ENCODE results near the gene TEF. TPM values are rescaled to one million over a fixed set of nuclear protein-coding genes. Genes with fewer than 3 reads are reported as not detected.

TEF gene
- polyA plus RNA-seq, 1 experiment: 28.7 TPM

GRCh38 chr22:41447435-41448188 lies 65.9 kb downstream of the TEF start:
- ChIA-PET CTCF (interaction anchor here (0.6 to 3.6 kb wide), 5 partner anchors 13 to 160 kb away, joined by 3 to 29 read pairs (median 4); no protein-coding TSS in a partner anchor), POLR2A (interaction anchor here (0.9 kb wide), 1 partner anchor 21 kb away, joined by 5 read pairs; the partner anchor contains the start of genes ACO2 and PHF5A)
- peaks cover 2% of the 10 kb centered on the region for H3K36me3 ChIP-seq (ENCODE audit: control insufficient read depth, insufficient read depth, low read length)
- no peak for DNase-seq (ENCODE audit: low read depth)
- TF ChIP-seq CTCF (IDR thresholded peaks at IDR 0.05; ENCODE audit: insufficient read depth, low read depth, low read length): no peak
- no peaks in the 10 kb centered on the region for H3K27me3 ChIP-seq (ENCODE audit: control insufficient read depth, insufficient read depth, low read length)
- H3K4me3 ChIP-seq (ENCODE audit: low read depth, low read length): peak overlapping the region; percentile 98

DNA sequence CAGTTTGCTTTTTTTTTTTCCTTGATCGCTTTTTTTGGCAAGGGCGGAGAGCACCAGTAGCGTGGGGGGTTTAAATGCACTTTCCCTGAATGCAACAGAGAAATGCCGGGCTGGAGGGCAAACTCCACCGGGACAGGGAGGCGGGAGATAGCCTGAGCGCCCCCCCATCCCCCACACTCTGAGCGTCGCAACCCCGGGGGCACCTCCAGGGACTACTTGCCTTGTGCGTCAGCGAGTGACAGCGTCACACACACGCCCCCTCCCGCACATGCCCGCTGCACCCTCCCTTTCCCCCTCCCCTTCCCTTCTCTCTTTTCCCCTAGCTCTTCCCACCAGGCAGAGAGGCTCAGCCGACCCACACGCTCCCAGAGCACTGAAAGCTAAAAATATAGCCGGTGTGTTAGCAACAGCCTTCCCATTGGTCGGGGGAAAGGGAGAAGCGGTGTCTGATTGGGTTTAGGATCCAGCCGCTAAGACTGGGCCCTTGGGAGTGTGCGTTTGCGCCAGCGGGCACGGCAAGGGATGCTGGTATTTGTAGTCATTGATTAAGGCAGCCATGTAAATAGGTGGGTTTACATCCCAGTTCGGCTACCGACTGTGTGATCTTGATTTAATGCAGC lies 66.6 kb downstream of the TEF start:
- ChIA-PET POLR2A (interaction anchor here (0.6 to 0.9 kb wide), 3 partner anchors 20 to 152 kb away, joined by 5 to 11 read pairs (median 6); partner anchors contain the start of genes ACO2 and PHF5A), CTCF (interaction anchor here (0.6 to 1.9 kb wide), 7 partner anchors 12 to 307 kb away, joined by 3 to 8 read pairs (median 4); partner anchors contain the start of genes ACO2 and PHF5A)
- Histone ChIP-seq H3K27me3 (ENCODE audit: control insufficient read depth, insufficient read depth, low read length) (no peaks in the 10 kb centered on the region), H3K36me3 (ENCODE audit: control insufficient read depth, insufficient read depth, low read length) (no peaks in the 10 kb centered on the region; the same call in 1 of the 2 replicates), H3K4me3 (ENCODE audit: low read depth, low read length) (peak overlapping the region; percentile 98)
- DNase-seq (ENCODE audit: low read depth): peak; percentile 99
- no peak for TF ChIP-seq CTCF (IDR thresholded peaks at IDR 0.05; ENCODE audit: insufficient read depth, low read depth, low read length)

Small RNA genes within 50 kb of the gene (small RNA-seq; reads per million reads assigned to genes)
- gene RNU6-495P (ENCODE audit: insufficient read length, low read depth, low replicate concordance): not detected

Other genes starting within 250 kb of the TEF start
- 17.8 and 26.5 TPM in 2 replicates for gene L3MBTL2, start 176.6 kb upstream of the TEF start, polyA plus RNA-seq (2011; rRNA removed)
- gene CHADL, start 141.0 kb upstream of the TEF start, polyA plus RNA-seq (2011; rRNA removed): 0.51 and 0.70 TPM in 2 replicates
- gene RANGAP1, start 95.8 kb upstream of the TEF start, polyA plus RNA-seq (2011; rRNA removed): 88.5 and 145 TPM in 2 replicates
- 39.9 and 59.4 TPM in 2 replicates for gene ZC3H7B, start 80.4 kb upstream of the TEF start, polyA plus RNA-seq (2011; rRNA removed)
- 16.6 and 24.3 TPM in 2 replicates for gene TOB2, start 64.9 kb downstream of the TEF start, polyA plus RNA-seq (2011; rRNA removed)
- 44.3 and 57.9 TPM in 2 replicates for gene PHF5A, start 86.8 kb downstream of the TEF start, polyA plus RNA-seq (2011; rRNA removed)
- gene ACO2, start 87.2 kb downstream of the TEF start, polyA plus RNA-seq (2011; rRNA removed): 20.5 and 60.5 TPM in 2 replicates
- gene POLR3H, start 162.5 kb downstream of the TEF start, polyA plus RNA-seq (2011; rRNA removed): 39.4 and 52.5 TPM in 2 replicates
- 7.1 and 14.0 TPM in 2 replicates for gene CSDC2, start 179.1 kb downstream of the TEF start, polyA plus RNA-seq (2011; rRNA removed)
- 70.7 and 109 TPM in 2 replicates for gene PMM1, start 207.9 kb downstream of the TEF start, polyA plus RNA-seq (2011; rRNA removed)
- 33.3 and 35.7 TPM in 2 replicates for gene DESI1, start 239.1 kb downstream of the TEF start, polyA plus RNA-seq (2011; rRNA removed)
- 105 and 137 TPM in 2 replicates for gene XRCC6, start 239.4 kb downstream of the TEF start, polyA plus RNA-seq (2011; rRNA removed)

Measured in BJ (cell line).